T-cell (primary cell): ENCODE measurements around the gene DYRK3. TPM values are rescaled to one million over a fixed set of nuclear protein-coding genes. Genes with fewer than 3 reads are reported as not detected.

Experiments
- ATAC-seq, 4 experiments: fragments of 200-7000 bp in 3 of 4; fragments of 150-1000 bp in 1 of 4; cut with Tn5 transposase; replicated peaks in 1 of 4; 1 replicate in 3 of 4; 2 replicates in 1 of 4; pipeline ENCODE4 v1.10.0; 2021; ENCODE audit warnings: moderate library complexity in 3 of 4, mild to moderate bottlenecking in 2 of 4, moderate number of reproducible peaks in 1 of 4
- CTCF ChIA-PET, 2 donors: fragments of 300-600 bp; sonication (Branson Sonifier 250); formaldehyde crosslinking; loops; one replicate each; lab custom pipeline; 2022; ENCODE audit warnings: antibody characterized with exemption in 2 of 2; lab: Charles Lee
- POLR2A ChIA-PET, 2 donors: fragments of 300-600 bp; sonication (Branson Sonifier 250); formaldehyde crosslinking; loops; one replicate each; lab custom pipeline; 2022; ENCODE audit warnings: antibody characterized with exemption in 2 of 2; lab: Charles Lee
- DNase-seq, 35 experiments: peaks; one replicate each; pipeline versions ENCODE4 v3.0.0 to v3.0.0-alpha.2; 2013 to 2023
- H3K27ac ChIP-seq: one replicate; pipeline ENCODE4 v1.5.1; 2013; ENCODE audit warnings: low read length
- H3K27me3 ChIP-seq, 2 experiments: replicated peaks in 1 of 2; 1 replicate in 1 of 2; 2 replicates in 1 of 2; pipeline versions ENCODE4 v1.6.1 to v1.7.0; 2013; ENCODE audit warnings: low read length in 1 of 2, mixed read lengths in 1 of 2; ENCODE audit not compliant: control insufficient read depth in 2 of 2, insufficient read depth in 2 of 2; ENCODE audit errors: extremely low read depth in 1 of 2
- H3K36me3 ChIP-seq, 2 donors: 1 replicate in 1 of 2; 2 replicates in 1 of 2; pipeline versions ENCODE4 v1.6.1 to v1.7.0; 2013; ENCODE audit warnings: low read length in 1 of 2; ENCODE audit not compliant: control insufficient read depth in 2 of 2, insufficient read depth in 1 of 2; ENCODE audit errors: extremely low read depth in 1 of 2
- H3K4me1 ChIP-seq, 2 experiments: 1 replicate in 1 of 2; 2 replicates in 1 of 2; pipeline versions ENCODE4 v1.6.1 to v1.7.0; 2013; ENCODE audit warnings: low read length in 2 of 2, mixed read lengths in 1 of 2; ENCODE audit not compliant: insufficient read depth in 2 of 2, control insufficient read depth in 1 of 2; ENCODE audit errors: extremely low read depth in 1 of 2
- H3K4me3 ChIP-seq, 2 donors: 1 replicate in 1 of 2; 2 replicates in 1 of 2; pipeline versions ENCODE4 v1.5.1 to v1.7.0; 2013; ENCODE audit warnings: mild to moderate bottlenecking in 2 of 2, low read length in 1 of 2, moderate library complexity in 1 of 2; ENCODE audit not compliant: control insufficient read depth in 1 of 2; ENCODE audit errors: extremely low read depth in 1 of 2
- H3K9me3 ChIP-seq: 2 replicates; pipeline ENCODE4 v1.7.0; 2013
- H3K27ac Mint-ChIP-seq, 2 donors: one replicate each; pipeline ENCODE4 v1.8.0; 2020 to 2021; ENCODE audit warnings: mild to moderate bottlenecking in 2 of 2, mixed read lengths in 2 of 2
- H3K27me3 Mint-ChIP-seq, 2 donors: one replicate each; pipeline ENCODE4 v1.8.0; 2021 to 2022; ENCODE audit warnings: mixed read lengths in 2 of 2
- H3K36me3 Mint-ChIP-seq: one replicate; pipeline ENCODE4 v1.8.0; 2021; ENCODE audit warnings: mixed read lengths
- H3K4me1 Mint-ChIP-seq, 3 donors: one replicate each; pipeline ENCODE4 v1.8.0; 2020 to 2022; ENCODE audit warnings: mixed read lengths in 3 of 3, mild to moderate bottlenecking in 1 of 3
- H3K4me3 Mint-ChIP-seq, 3 donors: one replicate each; pipeline ENCODE4 v1.8.0; 2020 to 2022; ENCODE audit warnings: mild to moderate bottlenecking in 3 of 3, mixed read lengths in 3 of 3, moderate library complexity in 3 of 3
- H3K9me3 Mint-ChIP-seq, 3 donors: one replicate each; pipeline ENCODE4 v1.8.0; 2020 to 2022; ENCODE audit warnings: mixed read lengths in 3 of 3
- WGBS: methylation state at CpG from one replicate; pipeline ENCODE4 v1.1.5; 2013; ENCODE audit warnings: missing lambda C conversion rate; ENCODE audit not compliant: insufficient coverage; 5-methylcytosine and 5-hydroxymethylcytosine counted together
- total RNA-seq, 35 experiments: library from RNA in 6 of 35; stranded (reverse) in 6 of 35; fragments of 120-200 nt in 1 of 35; gene quantifications; one replicate each; pipeline versions ENCODE4 v1.2.1 to v1.2.4 and lab custom pipeline; 2013 to 2026

DYRK3 gene
- total RNA-seq, 5 donors from 2014 or later (not counting 1 experiment from before 2014, with no cell fraction given) = 0.73 to 2.0 (median 1.6) TPM

GRCh38 chr1:206664740-206665139, 29.4 kb downstream of the DYRK3 start:
- no peak overlapping the region for H3K27ac Mint-ChIP-seq
- no peak overlapping the region for H3K4me3 ChIP-seq
- ChIA-PET POLR2A (interaction anchor here in 1 of 2 donors (0.6 kb wide), 1 partner anchor 177 kb away, joined by 3 read pairs; no protein-coding TSS in a partner anchor), CTCF (interaction anchor here (0.5 to 4.2 kb wide), 20 partner anchors 8 to 317 kb away, joined by 3 to 45 read pairs (median 8); partner anchors contain the start of genes DYRK3 (in 2 of the 2) and EIF2D (in 1 of the 2))
- no peaks in the 10 kb centered on the region for H3K9me3 ChIP-seq
- WGBS = 67% methylated on average over 3 of the region's 6 CpGs
- no peaks in the 10 kb centered on the region for H3K36me3 ChIP-seq
- H3K4me1 Mint-ChIP-seq = peaks cover 7 to 13% (median 7%) of the 10 kb centered on the region in 3 donors
- no peaks in the 10 kb centered on the region for H3K9me3 Mint-ChIP-seq
- H3K27ac ChIP-seq = no peak overlapping the region
- H3K36me3 Mint-ChIP-seq = no peaks in the 10 kb centered on the region
- peaks cover 0 to 15% of the 10 kb centered on the region in 2 experiments for H3K4me1 ChIP-seq
- H3K27me3 Mint-ChIP-seq = peaks cover 14 to 29% of the 10 kb centered on the region in 2 donors
- DNase-seq (no peak), ATAC-seq (no peak)
- peaks cover 0 to 16% of the 10 kb centered on the region in 2 experiments for H3K27me3 ChIP-seq
- no peak overlapping the region for H3K4me3 Mint-ChIP-seq

- WGBS = no CpG with 5 or more reads among the region's 3 CpGs
- H3K27me3 ChIP-seq = peaks cover 0 to 14% of the 10 kb centered on the region in 2 experiments
- Mint-ChIP-seq H3K27ac (no peak overlapping the region), H3K36me3 (no peaks in the 10 kb centered on the region), H3K4me1 (peaks cover 7 to 13% (median 7%) of the 10 kb centered on the region in 3 donors), H3K27me3 (peaks cover 12 to 22% of the 10 kb centered on the region in 2 donors), H3K4me3 (no peak overlapping the region), H3K9me3 (no peaks in the 10 kb centered on the region)
- CTCF ChIA-PET = interaction anchor here (0.5 to 4.2 kb wide), 12 partner anchors 10 to 1735 kb away, joined by 3 to 45 read pairs (median 4); partner anchors contain the start of gene DYRK3 (in 1 of the 2)
- DNase-seq (no peak), ATAC-seq (no peak)
- H3K4me1 ChIP-seq = peaks cover 0 to 15% of the 10 kb centered on the region in 2 experiments
- H3K36me3 ChIP-seq = no peaks in the 10 kb centered on the region
- POLR2A ChIA-PET = interaction anchor here in 1 of 2 donors (0.6 kb wide), 1 partner anchor 90 kb away, joined by 4 read pairs; no protein-coding TSS in a partner anchor
- no peak overlapping the region for H3K4me3 ChIP-seq
- H3K27ac ChIP-seq = no peak overlapping the region
- H3K9me3 ChIP-seq = no peaks in the 10 kb centered on the region
Measured at GRCh38 chr1:206666031-206666561, 30.8 kb downstream of the DYRK3 start.

GRCh38 chr1:206666954-206667665, 31.8 kb downstream of the DYRK3 start:
- H3K4me3 ChIP-seq = no peak overlapping the region
- H3K36me3 Mint-ChIP-seq = no peaks in the 10 kb centered on the region
- peaks cover 7 to 13% (median 7%) of the 10 kb centered on the region in 3 donors for H3K4me1 Mint-ChIP-seq
- 80% methylated on average over 3 of the region's 5 CpGs for WGBS
- H3K36me3 ChIP-seq = no peaks in the 10 kb centered on the region
- H3K4me1 ChIP-seq = peaks cover 0 to 15% of the 10 kb centered on the region in 2 experiments
- peaks cover 0 to 14% of the 10 kb centered on the region in 2 experiments for H3K27me3 ChIP-seq
- no peak overlapping the region for H3K4me3 Mint-ChIP-seq
- no peaks in the 10 kb centered on the region for H3K9me3 ChIP-seq
- no peak for DNase-seq
- no peak overlapping the region for H3K27ac ChIP-seq
- ATAC-seq = no peak
- H3K27me3 Mint-ChIP-seq = peaks cover 10 to 19% of the 10 kb centered on the region in 2 donors
- H3K27ac Mint-ChIP-seq = no peak overlapping the region
- H3K9me3 Mint-ChIP-seq = no peaks in the 10 kb centered on the region
- POLR2A ChIA-PET = interaction anchor here (0.6 kb wide), 2 partner anchors 32 to 95 kb away, joined by 3 to 10 read pairs; partner anchors contain the start of gene DYRK3 (in 1 of the 2)
- CTCF ChIA-PET = interaction anchor here in 1 of 2 donors (0.7 to 2.4 kb wide), 5 partner anchors 25 to 188 kb away, joined by 3 to 6 read pairs (median 3); no protein-coding TSS in a partner anchor

GRCh38 chr1:206668351-206668750, 33.0 kb downstream of the DYRK3 start:
- Histone ChIP-seq H3K27me3 (peaks cover 0 to 12% of the 10 kb centered on the region in 2 experiments), H3K36me3 (no peaks in the 10 kb centered on the region), H3K27ac (no peak overlapping the region), H3K4me3 (no peak overlapping the region), H3K4me1 (peaks cover 0 to 15% of the 10 kb centered on the region in 2 experiments), H3K9me3 (no peaks in the 10 kb centered on the region)
- H3K4me3 Mint-ChIP-seq = no peak overlapping the region
- H3K27me3 Mint-ChIP-seq = peaks cover 2 to 11% of the 10 kb centered on the region in 2 donors
- 9% methylated on average over 2 of the region's 2 CpGs for WGBS
- no peak for ATAC-seq
- no peak for DNase-seq
- no peaks in the 10 kb centered on the region for H3K36me3 Mint-ChIP-seq
- peaks cover 7 to 13% (median 7%) of the 10 kb centered on the region in 3 donors for H3K4me1 Mint-ChIP-seq
- H3K27ac Mint-ChIP-seq = peak overlapping the region in 1 of 2 donors; percentile 5
- CTCF ChIA-PET = interaction anchor here in 1 of 2 donors (0.7 to 1.6 kb wide), 5 partner anchors 9 to 189 kb away, joined by 3 to 4 read pairs (median 3); partner anchors contain the start of gene DYRK3
- H3K9me3 Mint-ChIP-seq = no peaks in the 10 kb centered on the region
- POLR2A ChIA-PET = interaction anchor here in 1 of 2 donors (0.6 kb wide), 2 partner anchors 81 to 177 kb away, joined by 3 read pairs; no protein-coding TSS in a partner anchor

GRCh38 chr1:206668874-206669410, 33.6 kb downstream of the DYRK3 start:
- H3K4me3 Mint-ChIP-seq = no peak overlapping the region
- no peaks in the 10 kb centered on the region for H3K9me3 Mint-ChIP-seq
- H3K27me3 Mint-ChIP-seq = peaks cover 0 to 7% of the 10 kb centered on the region in 2 donors
- Histone ChIP-seq H3K36me3 (no peaks in the 10 kb centered on the region), H3K4me3 (no peak overlapping the region), H3K27ac (no peak overlapping the region), H3K4me1 (peaks cover 0 to 12% of the 10 kb centered on the region in 2 experiments), H3K9me3 (no peaks in the 10 kb centered on the region), H3K27me3 (peaks cover 0 to 6% of the 10 kb centered on the region in 2 experiments)
- H3K36me3 Mint-ChIP-seq = no peaks in the 10 kb centered on the region
- WGBS = no CpG with 5 or more reads among the region's 6 CpGs
- CTCF ChIA-PET = no interaction called here
- no peak for DNase-seq
- POLR2A ChIA-PET = no interaction called here
- H3K27ac Mint-ChIP-seq = no peak overlapping the region
- ATAC-seq = no peak
- peaks cover 7 to 13% (median 7%) of the 10 kb centered on the region in 3 donors for H3K4me1 Mint-ChIP-seq
